A549 treated with AZD9567 at 1 μM for 4 hours (cell line): Measurements from ENCODE around the gene RFTN1. TPM values are rescaled to one million over a fixed set of nuclear protein-coding genes. Genes with fewer than 3 reads are reported as not detected.

ENCODE experiments used
- total RNA-seq: library from RNA; stranded (reverse); fragments of 200-300 nt; extraction: Qiagen RNA extraction; gene quantifications from 5 replicates; pipeline ENCODE4 v1.2.3, GENCODE V29; 2022; ENCODE audit not compliant: insufficient read depth

RFTN1 gene, protein sequence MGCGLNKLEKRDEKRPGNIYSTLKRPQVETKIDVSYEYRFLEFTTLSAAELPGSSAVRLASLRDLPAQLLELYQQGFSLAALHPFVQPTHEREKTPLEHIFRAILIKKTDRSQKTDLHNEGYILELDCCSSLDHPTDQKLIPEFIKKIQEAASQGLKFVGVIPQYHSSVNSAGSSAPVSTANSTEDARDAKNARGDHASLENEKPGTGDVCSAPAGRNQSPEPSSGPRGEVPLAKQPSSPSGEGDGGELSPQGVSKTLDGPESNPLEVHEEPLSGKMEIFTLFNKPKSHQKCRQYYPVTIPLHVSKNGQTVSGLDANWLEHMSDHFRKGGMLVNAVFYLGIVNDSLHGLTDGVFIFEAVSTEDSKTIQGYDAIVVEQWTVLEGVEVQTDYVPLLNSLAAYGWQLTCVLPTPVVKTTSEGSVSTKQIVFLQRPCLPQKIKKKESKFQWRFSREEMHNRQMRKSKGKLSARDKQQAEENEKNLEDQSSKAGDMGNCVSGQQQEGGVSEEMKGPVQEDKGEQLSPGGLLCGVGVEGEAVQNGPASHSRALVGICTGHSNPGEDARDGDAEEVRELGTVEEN
- 2.5 to 4.6 TPM (median 3.1 TPM) in 5 replicates for total RNA-seq

DNA sequence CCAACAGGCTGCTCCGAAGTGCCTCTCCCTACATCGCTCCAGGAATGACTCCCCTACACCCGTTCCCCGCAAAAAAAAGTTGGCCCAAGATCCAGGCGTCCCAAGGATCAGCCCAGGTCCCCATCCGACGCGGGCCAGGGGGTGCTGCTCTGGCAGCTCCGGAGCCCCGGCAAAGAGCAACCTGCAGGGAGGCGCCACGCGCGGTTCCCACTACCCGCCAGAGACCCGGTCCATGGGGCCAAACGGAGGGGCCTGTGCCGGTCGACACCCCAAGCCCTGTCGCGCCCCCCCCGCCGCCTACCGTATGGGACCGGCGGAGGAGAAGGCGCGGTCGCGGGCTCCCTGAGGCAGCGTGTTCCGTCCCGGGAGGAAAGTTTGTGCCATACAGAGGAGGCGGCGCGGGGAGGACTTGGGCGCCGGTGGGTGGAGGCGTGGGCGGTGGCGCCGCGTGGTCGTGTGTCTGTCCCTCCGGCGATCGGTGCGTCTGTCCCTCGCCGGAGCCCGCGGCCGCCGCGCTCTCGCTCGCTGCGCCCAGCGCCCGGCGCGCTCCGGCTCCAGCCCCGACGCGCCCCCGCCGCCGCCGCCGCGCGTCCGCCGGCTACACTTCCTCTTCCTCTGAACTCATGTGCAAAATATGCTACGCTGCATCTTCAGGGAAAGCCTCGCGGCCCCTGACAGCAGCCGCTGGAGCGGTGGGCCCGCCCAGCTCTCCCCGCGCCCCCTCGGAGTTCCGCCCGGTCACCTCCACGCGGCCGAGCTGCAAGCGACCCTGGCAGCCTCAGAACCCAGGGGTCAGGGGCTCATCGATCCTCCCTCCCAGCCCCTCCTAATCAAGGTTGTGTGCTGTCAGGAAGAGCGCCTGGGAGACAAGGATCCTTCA, at the start of gene RFTN1:
TSS of gene RFTN1 (minus strand) at position 559 of the 880 bp plus-strand sequence. CDS start 19,830 bp downstream, outside the sequence.

Other genes with a start within 250 kb of the RFTN1 start
- gene DPH3, start 248.8 kb downstream of the RFTN1 start, total RNA-seq, result 25.3 to 30.5 TPM (median 28.5 TPM) in 5 replicates
- 8.7 to 15.5 TPM (median 9.8 TPM) in 5 replicates for gene OXNAD1, start 248.5 kb downstream of the RFTN1 start, total RNA-seq
- gene DAZL, start 91.7 kb upstream of the RFTN1 start, total RNA-seq, result not detected in 5 replicates